ENCODE data around the gene ODAD4. TPM values are rescaled to one million over a fixed set of nuclear protein-coding genes. Genes with fewer than 3 reads are reported as not detected.

The ODAD4 gene
- total RNA-seq, 1 experiment from 2014 or later: 0.69 TPM

DNA sequence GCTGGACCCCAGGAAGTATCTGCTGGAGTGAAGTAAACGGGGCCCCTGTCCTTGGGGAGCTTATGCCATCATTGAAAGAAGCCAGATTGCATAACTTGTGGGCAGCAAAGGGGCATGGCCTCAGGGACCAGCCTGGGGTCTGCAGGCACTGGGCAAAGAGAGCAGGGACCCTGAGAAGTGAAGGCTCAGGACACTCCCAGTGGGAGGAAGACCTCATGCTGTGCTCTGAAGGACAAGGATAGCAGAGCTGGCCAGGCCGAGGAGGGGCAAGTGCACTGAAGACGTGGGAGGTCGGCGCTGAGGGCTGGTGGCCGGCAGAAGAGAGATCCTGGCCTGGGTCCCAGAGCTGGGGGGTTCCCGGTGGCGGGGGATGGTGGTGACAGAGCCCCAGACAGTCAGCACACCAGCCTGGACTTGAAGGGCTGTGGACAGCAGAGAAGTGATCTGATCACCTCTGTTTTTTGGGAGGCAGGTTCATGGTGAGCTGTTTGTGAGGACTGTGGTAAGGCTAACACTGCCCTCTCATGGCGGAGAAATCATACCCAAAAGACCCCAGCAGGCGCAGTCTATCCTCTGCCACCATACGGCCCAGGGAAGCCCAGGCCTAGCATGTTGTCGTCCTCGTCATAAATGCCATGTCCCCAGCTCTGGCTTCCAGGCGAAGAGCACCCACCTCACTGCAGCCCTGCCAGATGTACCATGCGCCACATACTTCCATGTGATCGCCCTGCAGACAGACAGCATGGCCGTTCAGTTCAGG is 29.1 kb downstream of the ODAD4 start:
- no peak overlapping the region for H3K4me3 ChIP-seq (ENCODE audit: low read depth in 2 of 2, low read length in 2 of 2)
- peak; percentile 86 for ATAC-seq
- no peaks in the 10 kb centered on the region for H3K36me3 ChIP-seq (ENCODE audit: control insufficient read depth, insufficient read depth, low read length)
- CTCF ChIA-PET: interaction anchor here (1.0 kb wide), 1 partner anchor 29 kb away, joined by 3 read pairs; the partner anchor contains the start of gene ODAD4
- DNase-seq (ENCODE audit: low read depth, low spot score): no peak
- no TSS peak for BruUV-seq (replicated peaks)
- H3K27ac ChIP-seq (ENCODE audit: low read length): no peak overlapping the region
- peaks cover 3% of the 10 kb centered on the region for H3K4me1 ChIP-seq (ENCODE audit: control insufficient read depth, insufficient read depth, low read length)
- TF ChIP-seq POLR2AphosphoS5 (IDR thresholded peaks at IDR 0.05; ENCODE audit: low read depth, low read length) (no peak), TCF7L2 (IDR thresholded peaks at IDR 0.05; ENCODE audit: low read depth, low read length) (no peak), SIN3A (IDR thresholded peaks at IDR 0.05; ENCODE audit: borderline replicate concordance, insufficient read depth, low read depth, low read length) (no peak)
- TF ChIP-seq, protein P1, sequence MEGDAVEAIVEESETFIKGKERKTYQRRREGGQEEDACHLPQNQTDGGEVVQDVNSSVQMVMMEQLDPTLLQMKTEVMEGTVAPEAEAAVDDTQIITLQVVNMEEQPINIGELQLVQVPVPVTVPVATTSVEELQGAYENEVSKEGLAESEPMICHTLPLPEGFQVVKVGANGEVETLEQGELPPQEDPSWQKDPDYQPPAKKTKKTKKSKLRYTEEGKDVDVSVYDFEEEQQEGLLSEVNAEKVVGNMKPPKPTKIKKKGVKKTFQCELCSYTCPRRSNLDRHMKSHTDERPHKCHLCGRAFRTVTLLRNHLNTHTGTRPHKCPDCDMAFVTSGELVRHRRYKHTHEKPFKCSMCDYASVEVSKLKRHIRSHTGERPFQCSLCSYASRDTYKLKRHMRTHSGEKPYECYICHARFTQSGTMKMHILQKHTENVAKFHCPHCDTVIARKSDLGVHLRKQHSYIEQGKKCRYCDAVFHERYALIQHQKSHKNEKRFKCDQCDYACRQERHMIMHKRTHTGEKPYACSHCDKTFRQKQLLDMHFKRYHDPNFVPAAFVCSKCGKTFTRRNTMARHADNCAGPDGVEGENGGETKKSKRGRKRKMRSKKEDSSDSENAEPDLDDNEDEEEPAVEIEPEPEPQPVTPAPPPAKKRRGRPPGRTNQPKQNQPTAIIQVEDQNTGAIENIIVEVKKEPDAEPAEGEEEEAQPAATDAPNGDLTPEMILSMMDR (IDR thresholded peaks at IDR 0.05): no peak; the same call in 1 of the 2 replicates
- TF ChIP-seq, protein P2, sequence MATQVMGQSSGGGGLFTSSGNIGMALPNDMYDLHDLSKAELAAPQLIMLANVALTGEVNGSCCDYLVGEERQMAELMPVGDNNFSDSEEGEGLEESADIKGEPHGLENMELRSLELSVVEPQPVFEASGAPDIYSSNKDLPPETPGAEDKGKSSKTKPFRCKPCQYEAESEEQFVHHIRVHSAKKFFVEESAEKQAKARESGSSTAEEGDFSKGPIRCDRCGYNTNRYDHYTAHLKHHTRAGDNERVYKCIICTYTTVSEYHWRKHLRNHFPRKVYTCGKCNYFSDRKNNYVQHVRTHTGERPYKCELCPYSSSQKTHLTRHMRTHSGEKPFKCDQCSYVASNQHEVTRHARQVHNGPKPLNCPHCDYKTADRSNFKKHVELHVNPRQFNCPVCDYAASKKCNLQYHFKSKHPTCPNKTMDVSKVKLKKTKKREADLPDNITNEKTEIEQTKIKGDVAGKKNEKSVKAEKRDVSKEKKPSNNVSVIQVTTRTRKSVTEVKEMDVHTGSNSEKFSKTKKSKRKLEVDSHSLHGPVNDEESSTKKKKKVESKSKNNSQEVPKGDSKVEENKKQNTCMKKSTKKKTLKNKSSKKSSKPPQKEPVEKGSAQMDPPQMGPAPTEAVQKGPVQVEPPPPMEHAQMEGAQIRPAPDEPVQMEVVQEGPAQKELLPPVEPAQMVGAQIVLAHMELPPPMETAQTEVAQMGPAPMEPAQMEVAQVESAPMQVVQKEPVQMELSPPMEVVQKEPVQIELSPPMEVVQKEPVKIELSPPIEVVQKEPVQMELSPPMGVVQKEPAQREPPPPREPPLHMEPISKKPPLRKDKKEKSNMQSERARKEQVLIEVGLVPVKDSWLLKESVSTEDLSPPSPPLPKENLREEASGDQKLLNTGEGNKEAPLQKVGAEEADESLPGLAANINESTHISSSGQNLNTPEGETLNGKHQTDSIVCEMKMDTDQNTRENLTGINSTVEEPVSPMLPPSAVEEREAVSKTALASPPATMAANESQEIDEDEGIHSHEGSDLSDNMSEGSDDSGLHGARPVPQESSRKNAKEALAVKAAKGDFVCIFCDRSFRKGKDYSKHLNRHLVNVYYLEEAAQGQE (IDR thresholded peaks at IDR 0.05; ENCODE audit: insufficient read depth in 1 of 2, low read depth in 2 of 2, low read length in 1 of 2): no peak
- POLR2A ChIA-PET: interaction anchor here (1.3 kb wide), 1 partner anchor 29 kb away, joined by 4 read pairs; the partner anchor contains the start of gene ODAD4
- H3K9me3 ChIP-seq (ENCODE audit: control insufficient read depth, insufficient read depth, low read depth, low read length): no peaks in the 10 kb centered on the region
- in situ Hi-C loops (cut with HindIII; ENCODE audit: low pct_unique_long_range_greater_than_20kb, low sequenced_read_pairs) (no loop called here), intact Hi-C loops (cut with micrococcal nuclease; ENCODE audit: unreplicated experiment) (loop anchor here (5.0 kb wide), 1 partner anchor 153 kb away; the partner anchor contains the start of gene DHX58)
- no peaks in the 10 kb centered on the region for H3K27me3 ChIP-seq (ENCODE audit: control insufficient read depth, insufficient read depth, low read length)

DNA sequence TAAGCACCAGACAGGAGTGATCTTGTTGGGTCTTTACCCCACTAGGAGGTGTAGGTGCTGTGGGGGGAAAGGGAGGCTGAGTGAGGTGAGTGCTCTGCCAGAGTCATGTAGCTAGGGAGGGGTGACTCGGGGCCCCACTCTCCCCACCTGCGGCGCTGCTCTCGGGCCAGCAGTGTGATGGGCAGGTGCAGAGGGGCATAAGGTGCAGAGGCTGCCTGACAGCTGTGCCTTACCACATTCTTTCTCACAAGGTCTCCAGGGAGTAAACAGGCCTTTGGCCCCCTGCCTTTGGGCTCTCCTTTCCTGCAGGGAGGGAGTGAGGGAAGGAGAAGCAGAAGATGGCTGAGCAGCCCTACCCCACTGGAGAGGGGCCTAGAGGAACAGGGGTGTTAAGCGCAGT is 31.7 kb downstream of the ODAD4 start:
- CTCF ChIA-PET: no interaction called here
- intact Hi-C loops (cut with micrococcal nuclease; ENCODE audit: unreplicated experiment): loop anchor here (5.0 kb wide), 1 partner anchor 150 kb away; the partner anchor contains the start of gene DHX58

More for the DNA sequence above, 31.7 kb downstream of the ODAD4 start:
- no peak for DNase-seq (ENCODE audit: low read depth, low spot score)
- H3K4me1 ChIP-seq (ENCODE audit: control insufficient read depth, insufficient read depth, low read length): peaks cover 12% of the 10 kb centered on the region
- POLR2A ChIA-PET: no interaction called here
- in situ Hi-C loops (cut with HindIII; ENCODE audit: low pct_unique_long_range_greater_than_20kb, low sequenced_read_pairs): no loop called here
- no peaks in the 10 kb centered on the region for H3K27me3 ChIP-seq (ENCODE audit: control insufficient read depth, insufficient read depth, low read length)
- H3K9me3 ChIP-seq (ENCODE audit: control insufficient read depth, insufficient read depth, low read depth, low read length): no peaks in the 10 kb centered on the region
- no TSS peak for BruUV-seq (replicated peaks)
- no peak for ATAC-seq
- H3K36me3 ChIP-seq (ENCODE audit: control insufficient read depth, insufficient read depth, low read length): no peaks in the 10 kb centered on the region; the same call in 1 of the 2 replicates
- TF ChIP-seq, protein P2 (IDR thresholded peaks at IDR 0.05; ENCODE audit: insufficient read depth in 1 of 2, low read depth in 2 of 2, low read length in 1 of 2): no peak
- TF ChIP-seq POLR2AphosphoS5 (IDR thresholded peaks at IDR 0.05; ENCODE audit: low read depth, low read length) (no peak), SIN3A (IDR thresholded peaks at IDR 0.05; ENCODE audit: borderline replicate concordance, insufficient read depth, low read depth, low read length) (no peak), TCF7L2 (IDR thresholded peaks at IDR 0.05; ENCODE audit: low read depth, low read length) (no peak)
- TF ChIP-seq, protein P1 (IDR thresholded peaks at IDR 0.05): no peak
- H3K27ac ChIP-seq (ENCODE audit: low read length): no peak overlapping the region
- H3K4me3 ChIP-seq (ENCODE audit: low read depth in 2 of 2, low read length in 2 of 2): no peak overlapping the region

Data from Panc1 (cell line).